Fibroblast of mammary gland (primary cell): Measurements from ENCODE around the gene DNASE2.
A peak's percentile ranks its signal among the peaks of the same experiment; 100 is the strongest.

Source experiments
- DNase-seq: peaks from one replicate; pipeline ENCODE4 v3.0.0-alpha.2; 2010; ENCODE audit warnings: low read depth
- H3K4me3 ChIP-seq: 2 replicates; pipeline ENCODE4 v1.5.1; 2011; ENCODE audit warnings: low read depth, mild to moderate bottlenecking, low read length, moderate library complexity; ENCODE audit not compliant: control insufficient read depth
- TF ChIP-seq, protein P1 (sequence below): conservative IDR thresholded peaks from 2 replicates; pipeline ENCODE4 v1.5.1; 2011; ENCODE audit warnings: low read depth, low read length, inconsistent platforms; ENCODE audit not compliant: control insufficient read depth, insufficient read depth

Gene DNASE2

DNA sequence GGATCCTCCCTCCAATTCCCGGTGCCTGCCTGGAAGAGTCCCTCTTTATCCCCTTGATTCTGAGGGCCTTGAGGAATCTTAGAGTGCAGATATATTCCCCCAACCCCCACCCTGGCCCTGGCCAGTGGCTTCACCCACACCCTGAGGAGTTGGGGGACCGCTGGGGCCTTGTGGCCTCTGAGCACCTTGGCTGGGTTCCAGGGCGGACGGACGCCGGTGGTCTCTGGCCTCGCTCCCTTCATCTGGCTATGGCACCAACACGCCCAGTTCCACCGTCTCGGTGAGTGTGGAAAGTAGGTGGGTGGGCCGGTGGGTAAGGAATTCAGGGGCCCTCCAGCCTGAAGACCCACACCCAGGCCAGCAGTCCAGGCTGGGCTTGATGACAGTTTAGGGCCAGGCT lies 37.9 kb downstream of the DNASE2 start:
- H3K4me3 ChIP-seq, result no peak overlapping the region
- DNase-seq, result no peak
- TF ChIP-seq, protein P1, sequence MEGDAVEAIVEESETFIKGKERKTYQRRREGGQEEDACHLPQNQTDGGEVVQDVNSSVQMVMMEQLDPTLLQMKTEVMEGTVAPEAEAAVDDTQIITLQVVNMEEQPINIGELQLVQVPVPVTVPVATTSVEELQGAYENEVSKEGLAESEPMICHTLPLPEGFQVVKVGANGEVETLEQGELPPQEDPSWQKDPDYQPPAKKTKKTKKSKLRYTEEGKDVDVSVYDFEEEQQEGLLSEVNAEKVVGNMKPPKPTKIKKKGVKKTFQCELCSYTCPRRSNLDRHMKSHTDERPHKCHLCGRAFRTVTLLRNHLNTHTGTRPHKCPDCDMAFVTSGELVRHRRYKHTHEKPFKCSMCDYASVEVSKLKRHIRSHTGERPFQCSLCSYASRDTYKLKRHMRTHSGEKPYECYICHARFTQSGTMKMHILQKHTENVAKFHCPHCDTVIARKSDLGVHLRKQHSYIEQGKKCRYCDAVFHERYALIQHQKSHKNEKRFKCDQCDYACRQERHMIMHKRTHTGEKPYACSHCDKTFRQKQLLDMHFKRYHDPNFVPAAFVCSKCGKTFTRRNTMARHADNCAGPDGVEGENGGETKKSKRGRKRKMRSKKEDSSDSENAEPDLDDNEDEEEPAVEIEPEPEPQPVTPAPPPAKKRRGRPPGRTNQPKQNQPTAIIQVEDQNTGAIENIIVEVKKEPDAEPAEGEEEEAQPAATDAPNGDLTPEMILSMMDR, result no peak

DNA sequence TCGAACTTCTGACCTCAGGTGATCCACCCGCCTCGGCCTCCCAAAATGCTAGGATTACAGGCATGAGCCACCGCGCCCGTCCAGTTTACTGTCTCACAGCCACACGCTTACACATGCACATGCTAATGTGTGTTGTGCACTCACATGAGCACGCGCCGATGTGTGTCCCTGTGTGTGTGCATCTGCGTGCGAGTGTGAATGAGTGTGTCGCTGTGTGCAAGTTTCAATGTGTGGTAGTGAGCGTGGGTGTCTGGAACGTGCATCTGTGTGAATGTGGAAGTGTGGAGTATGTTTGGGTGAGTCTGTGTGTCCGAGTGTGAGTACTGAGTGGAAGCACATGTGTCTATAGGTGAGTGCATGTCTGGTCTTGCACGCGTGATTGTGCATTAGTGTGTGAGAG lies 38.7 kb downstream of the DNASE2 start:
- H3K4me3 ChIP-seq, result no peak overlapping the region
- TF ChIP-seq, protein P1, result no peak
- no peak for DNase-seq

DNA sequence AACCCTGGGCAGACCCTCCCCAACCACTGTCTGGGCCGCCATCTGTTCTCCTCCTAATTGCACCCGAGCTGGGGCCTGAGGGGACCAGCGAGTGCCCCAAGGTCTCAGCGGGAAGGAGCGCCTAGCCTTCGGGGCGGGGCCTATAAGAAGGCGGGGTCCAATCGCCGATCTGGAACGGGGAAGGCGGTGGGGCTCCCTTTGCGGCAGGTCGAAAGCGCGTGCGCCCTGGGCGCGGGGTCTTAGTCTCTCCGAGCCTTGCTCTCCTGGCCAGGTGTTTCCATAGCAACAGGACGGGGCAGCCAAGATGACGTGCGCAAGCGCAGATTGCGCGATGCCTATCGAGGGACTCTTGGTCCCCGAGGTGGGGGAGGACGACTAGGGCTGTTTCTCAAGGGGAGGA lies 40.2 kb downstream of the DNASE2 start:
- peak; percentile 27 for DNase-seq

DNA sequence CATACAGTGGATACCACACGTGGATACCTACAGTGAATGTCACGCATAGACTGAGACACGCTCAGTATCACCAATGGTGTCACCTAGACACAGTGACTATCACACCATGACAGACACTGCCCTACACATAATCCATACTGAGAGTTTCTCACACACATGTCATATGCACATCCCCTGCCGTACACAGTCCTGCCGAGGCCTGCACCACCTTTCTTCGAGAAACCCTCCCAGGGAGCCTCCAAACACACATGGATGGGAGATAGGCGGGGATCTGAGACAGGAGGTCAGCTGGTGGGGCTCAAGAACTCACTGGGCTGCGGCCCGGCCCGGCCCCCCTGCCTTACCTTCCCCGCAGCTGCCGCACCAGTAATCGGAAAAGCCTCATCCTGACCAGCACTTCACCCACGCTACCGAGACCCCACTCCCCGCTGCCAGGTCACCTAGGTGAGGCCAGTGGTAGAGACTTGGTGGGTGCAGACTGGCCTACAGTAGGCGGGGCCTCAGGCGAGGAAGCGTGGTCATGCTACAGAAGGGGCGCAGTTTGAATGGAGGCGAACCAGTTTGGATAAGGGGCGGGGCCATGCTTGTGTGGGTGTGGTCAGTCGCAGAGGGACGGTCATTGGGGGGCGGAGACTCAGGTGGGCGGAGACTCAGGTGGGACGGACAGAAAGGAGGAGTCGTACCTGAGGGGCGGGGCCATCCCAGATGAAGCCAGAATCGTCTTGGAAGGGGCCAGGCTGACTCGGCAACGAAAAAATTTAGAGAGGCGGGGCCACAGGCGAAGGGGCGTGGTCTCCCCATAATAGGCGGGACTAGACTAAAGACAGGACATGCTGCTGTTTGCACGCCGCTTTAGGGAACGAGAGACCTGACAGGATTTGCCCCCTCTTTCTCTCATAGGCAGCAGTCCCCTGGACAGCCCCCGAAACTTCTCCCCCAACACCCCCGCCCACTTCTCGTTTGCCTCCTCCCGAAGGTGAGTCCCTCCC lies 40.9 kb downstream of the DNASE2 start:
- TF ChIP-seq, protein P1, result no peak
- DNase-seq, result peak; percentile 74
- H3K4me3 ChIP-seq, result peak overlapping the region; percentile 28

More for the DNA sequence above, 40.2 kb downstream of the DNASE2 start:
- peak overlapping the region; percentile 28 for H3K4me3 ChIP-seq
- TF ChIP-seq, protein P1, result no peak

DNA sequence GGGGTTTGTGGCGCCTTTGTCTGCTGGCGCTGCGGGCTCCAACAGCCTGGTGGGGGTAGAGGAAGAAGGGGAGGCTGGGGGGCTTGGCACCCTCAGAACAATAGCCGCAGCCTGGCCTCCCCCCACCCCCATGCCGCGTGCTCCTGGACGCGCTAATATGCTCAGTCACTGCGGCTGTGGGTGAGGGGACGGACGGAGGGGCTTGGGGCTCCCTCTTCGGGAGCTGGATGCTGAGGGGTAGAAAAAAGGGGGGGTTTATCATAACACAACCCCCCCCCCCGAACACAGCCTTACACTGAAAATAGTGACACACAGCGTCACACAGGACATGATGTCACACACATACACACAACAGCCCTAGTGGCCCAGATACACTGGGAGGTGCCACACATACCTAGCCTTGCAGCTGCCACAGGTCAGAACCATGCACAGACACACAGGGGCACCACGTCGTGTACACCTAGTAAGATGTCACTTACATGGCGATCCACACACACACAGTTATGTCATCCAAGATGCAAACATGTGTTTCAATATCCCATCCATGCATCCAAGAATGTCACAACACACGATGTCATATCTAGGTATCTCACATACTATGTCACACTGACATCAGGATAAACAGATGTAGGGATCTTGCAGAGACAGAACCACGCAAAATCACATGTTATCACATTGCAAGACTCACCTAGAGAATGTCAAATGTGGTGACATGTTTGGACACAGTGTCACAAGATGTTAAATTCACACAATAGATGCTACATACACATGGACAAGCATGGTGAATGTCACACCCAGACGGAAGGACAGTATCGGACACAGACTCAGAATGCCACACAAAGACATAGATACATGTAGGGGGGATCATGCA lies 42.1 kb downstream of the DNASE2 start:
- TF ChIP-seq, protein P1, result no peak
- no peak for DNase-seq
- H3K4me3 ChIP-seq, result no peak overlapping the region

DNA sequence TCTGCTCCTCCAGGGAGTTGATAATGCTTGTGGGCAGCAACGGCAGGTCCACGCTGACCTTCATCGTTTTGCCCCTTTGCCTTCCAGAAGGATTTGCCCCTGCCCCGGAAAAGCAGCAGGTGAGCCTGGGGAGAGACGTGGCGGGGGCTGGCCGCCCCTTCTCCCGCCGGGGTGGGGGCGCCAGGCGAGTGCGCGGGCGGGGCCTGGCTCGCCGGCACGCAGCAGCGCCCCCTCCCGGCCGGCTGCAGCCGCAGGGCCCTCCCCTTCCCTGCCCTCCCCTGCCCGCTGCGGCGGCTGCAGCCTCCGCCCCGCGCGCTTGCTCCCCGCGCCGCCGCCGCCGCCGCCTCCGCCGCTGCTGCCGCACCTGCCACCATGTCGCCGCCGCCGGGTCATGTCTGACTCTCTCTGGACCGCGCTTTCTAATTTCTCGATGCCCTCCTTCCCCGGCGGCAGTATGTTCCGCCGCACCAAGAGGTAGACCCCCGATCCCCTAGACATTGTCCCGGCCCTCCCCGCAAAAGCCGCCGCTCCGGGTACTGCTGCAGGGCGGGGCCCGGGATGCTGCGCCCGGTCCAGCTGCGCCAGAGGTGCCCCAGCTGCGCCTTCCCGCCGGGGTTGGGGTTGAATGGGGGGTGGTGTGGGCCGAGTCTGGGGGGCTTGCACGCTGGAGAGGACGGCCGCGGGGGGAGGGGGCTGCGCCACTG lies 42.9 kb downstream of the DNASE2 start, which contains the start of gene MAST1:
TSS of gene MAST1 (plus strand) at position 334 of the 704 bp plus-strand sequence. CDS start at position 392, 58 bp downstream.
- no peak within 1 kb of the TSS for H3K4me3 ChIP-seq
- TF ChIP-seq, protein P1, result no peak
- no peak for DNase-seq
